GM23248 (cell line): ENCODE measurements around the gene ACVRL1. TPM values are rescaled to one million over a fixed set of nuclear protein-coding genes. Genes with fewer than 3 reads are reported as not detected.

ENCODE experiments used
- DNase-seq: peaks from one replicate; pipeline ENCODE4 v3.0.0-alpha.2; 2015
- H2AFZ ChIP-seq: fragments of 200-600 bp; sonication (generic); 2 replicates; pipeline ENCODE4 v1.6.1; 2016; ENCODE audit warnings: antibody characterized with exemption
- H3F3A ChIP-seq: fragments of 200-600 bp; sonication (generic); 2 replicates; pipeline ENCODE4 v1.6.1; 2016; ENCODE audit warnings: mild to moderate bottlenecking, antibody characterized with exemption, mixed run types; ENCODE audit not compliant: insufficient read depth
- H3K27ac ChIP-seq: fragments of 200-600 bp; sonication (generic); 2 replicates; pipeline ENCODE4 v1.5.1; 2016; ENCODE audit warnings: mild to moderate bottlenecking
- H3K27me3 ChIP-seq: fragments of 200-600 bp; sonication (generic); replicated peaks from 2 replicates; pipeline ENCODE4 v1.6.1; 2016; ENCODE audit warnings: mild to moderate bottlenecking; ENCODE audit not compliant: insufficient read depth
- H3K36me3 ChIP-seq: fragments of 200-600 bp; sonication (generic); 2 replicates; pipeline ENCODE4 v1.6.1; 2016; ENCODE audit warnings: low read depth, mild to moderate bottlenecking
- H3K4me1 ChIP-seq: fragments of 200-600 bp; sonication (generic); 2 replicates; pipeline ENCODE4 v1.6.1; 2016; ENCODE audit warnings: mild to moderate bottlenecking; ENCODE audit not compliant: insufficient read depth
- H3K4me2 ChIP-seq: fragments of 200-600 bp; sonication (generic); one replicate; pipeline ENCODE4 v1.6.1; 2016; ENCODE audit warnings: mild to moderate bottlenecking; ENCODE audit not compliant: unreplicated experiment
- H3K4me3 ChIP-seq: fragments of 200-600 bp; sonication (generic); 2 replicates; pipeline ENCODE4 v1.5.1; 2016; ENCODE audit warnings: mild to moderate bottlenecking
- H3K79me2 ChIP-seq: fragments of 200-600 bp; sonication (generic); 2 replicates; pipeline ENCODE4 v1.6.1; 2016; ENCODE audit warnings: mild to moderate bottlenecking; ENCODE audit not compliant: insufficient read depth
- H3K9ac ChIP-seq: fragments of 200-600 bp; sonication (generic); 2 replicates; pipeline ENCODE4 v1.6.1; 2016; ENCODE audit warnings: mild to moderate bottlenecking
- H3K9me2 ChIP-seq: fragments of 200-600 bp; sonication (generic); 2 replicates; pipeline ENCODE4 v1.6.1; 2016; ENCODE audit warnings: mixed run types, mild to moderate bottlenecking, moderate library complexity; ENCODE audit not compliant: insufficient read depth
- H3K9me3 ChIP-seq: fragments of 200-600 bp; sonication (generic); one replicate; pipeline ENCODE4 v1.6.1; 2017; ENCODE audit warnings: low read depth
- H4K20me1 ChIP-seq: fragments of 200-600 bp; sonication (generic); 2 replicates; pipeline ENCODE4 v1.6.0; 2016; ENCODE audit not compliant: insufficient read depth
- EZH2 ChIP-seq: fragments of 200-600 bp; sonication (generic); IDR thresholded peaks from 2 replicates; pipeline ENCODE4 v1.6.1; 2018; ENCODE audit warnings: antibody characterized with exemption, mild to moderate bottlenecking; ENCODE audit not compliant: insufficient read depth, poor library complexity, severe bottlenecking
- EZH2phosphoT487 ChIP-seq: fragments of 200-600 bp; sonication (generic); IDR thresholded peaks from 2 replicates; pipeline ENCODE4 v1.6.1; 2018; ENCODE audit warnings: antibody characterized with exemption, moderate library complexity, mild to moderate bottlenecking, low read depth; ENCODE audit not compliant: insufficient read depth
- WGBS, 2 experiments: methylation state at CpG; one replicate each; pipeline ENCODE4 v1.1.6; 2015 to 2017; ENCODE audit warnings: low lambda C conversion rate in 2 of 2, low coverage in 1 of 2; ENCODE audit errors: missing lambda C conversion rate in 2 of 2; 5-methylcytosine and 5-hydroxymethylcytosine counted together
- in situ Hi-C: fragments of 300-500 bp; cut with MboI; formaldehyde crosslinking; loops from 2 replicates; pipeline ENCODE4 v1.15.0; 2020
- polyA plus RNA-seq: library from polyadenylated mRNA; unstranded; fragments of >200 nt; fragmentation: Nextera tagmentation; extraction: Ambion mirVana; gene quantifications from 2 replicates; pipeline ENCODE4 v1.2.1, GENCODE V29; 2016
- total RNA-seq: library from RNA; depleted of rRNA; stranded (reverse); fragments of >200 nt; shearing (Covaris generic); gene quantifications from 2 replicates; pipeline ENCODE4 v1.2.3, GENCODE V29; 2014

ACVRL1 gene
- total and polyA plus RNA-seq, 2 experiments from 2014 or later: 19.1 to 114 TPM

GRCh38 chr12:51961834-51962233, 54.5 kb downstream of the ACVRL1 start:
- Histone ChIP-seq H3K36me3 (peaks cover 4% of the 10 kb centered on the region; the same call in 1 of the 2 replicates), H3K27ac (no peak overlapping the region), H4K20me1 (peaks cover 4% of the 10 kb centered on the region; the same call in 1 of the 2 replicates), H3K4me3 (no peak overlapping the region), H3K4me1 (peaks cover 16% of the 10 kb centered on the region), H3K79me2 (peaks cover 100% of the 10 kb centered on the region), H2AFZ (no peak overlapping the region), H3K4me2 (no peak overlapping the region), H3K9me2 (no peaks in the 10 kb centered on the region), H3F3A (no peaks in the 10 kb centered on the region), H3K9ac (no peak overlapping the region), H3K9me3 (no peaks in the 10 kb centered on the region), H3K27me3 (no peaks in the 10 kb centered on the region)
- DNase-seq: no peak
- no peak for TF ChIP-seq EZH2
- TF ChIP-seq EZH2phosphoT487: no peak
- in situ Hi-C loops: no loop called here
- WGBS, 2 experiments: 14 to 33% methylated on average over 1 of the region's 1 CpG

GRCh38 chr12:51962737-51963136, 55.4 kb downstream of the ACVRL1 start:
- peaks cover 4% of the 10 kb centered on the region; the same call in 1 of the 2 replicates for H4K20me1 ChIP-seq
- no peak for DNase-seq
- in situ Hi-C loops: no loop called here
- H3K4me2 ChIP-seq: no peak overlapping the region
- TF ChIP-seq EZH2phosphoT487: no peak
- no peak for TF ChIP-seq EZH2
- H3K4me1 ChIP-seq: peaks cover 14% of the 10 kb centered on the region
- no peaks in the 10 kb centered on the region for H3F3A ChIP-seq
- no peaks in the 10 kb centered on the region for H3K9me3 ChIP-seq
- no peak overlapping the region for H3K9ac ChIP-seq
- H3K36me3 ChIP-seq: peaks cover 4% of the 10 kb centered on the region; the same call in 1 of the 2 replicates
- WGBS, 2 experiments: 81 to 82% methylated on average over 3 of the region's 3 CpGs
- H2AFZ ChIP-seq: no peak overlapping the region
- H3K4me3 ChIP-seq: no peak overlapping the region
- no peak overlapping the region for H3K27ac ChIP-seq
- no peaks in the 10 kb centered on the region for H3K27me3 ChIP-seq
- H3K9me2 ChIP-seq: no peaks in the 10 kb centered on the region
- H3K79me2 ChIP-seq: peaks cover 100% of the 10 kb centered on the region

- 96 to 97% methylated on average over 4 of the region's 4 CpGs for WGBS, 2 experiments
- 0 out of 2 replicates have a peak, but pooled peaks cover 4% of the 10 kb centered on the region for H4K20me1 ChIP-seq
- peaks cover 11% of the 10 kb centered on the region for H3K4me1 ChIP-seq
- H3K4me3 ChIP-seq: no peak overlapping the region
- H2AFZ ChIP-seq: no peak overlapping the region
- no peak overlapping the region for H3K9ac ChIP-seq
- TF ChIP-seq EZH2phosphoT487: no peak
- no peak for TF ChIP-seq EZH2
- in situ Hi-C loops: no loop called here
- no peak overlapping the region for H3K4me2 ChIP-seq
- DNase-seq: no peak
- H3K9me3 ChIP-seq: no peaks in the 10 kb centered on the region
- no peaks in the 10 kb centered on the region for H3F3A ChIP-seq
- no peaks in the 10 kb centered on the region for H3K27me3 ChIP-seq
- peaks cover 4% of the 10 kb centered on the region; the same call in 1 of the 2 replicates for H3K36me3 ChIP-seq
- peaks cover 100% of the 10 kb centered on the region for H3K79me2 ChIP-seq
- H3K27ac ChIP-seq: no peak overlapping the region
- no peaks in the 10 kb centered on the region for H3K9me2 ChIP-seq
Measured at GRCh38 chr12:51963477-51963876, 56.2 kb downstream of the ACVRL1 start.

- H3F3A ChIP-seq: peaks cover 40% of the 10 kb centered on the region
- no peak for DNase-seq
- in situ Hi-C loops: no loop called here
- no peaks in the 10 kb centered on the region; the same call in 1 of the 2 replicates for H4K20me1 ChIP-seq
- H3K9me3 ChIP-seq: no peaks in the 10 kb centered on the region
- H3K27ac ChIP-seq: no peak overlapping the region
- H3K4me1 ChIP-seq: peaks cover 39% of the 10 kb centered on the region
- H3K4me2 ChIP-seq: no peak overlapping the region
- no peaks in the 10 kb centered on the region for H3K36me3 ChIP-seq
- H2AFZ ChIP-seq: no peak overlapping the region
- H3K9me2 ChIP-seq: no peaks in the 10 kb centered on the region
- H3K9ac ChIP-seq: no peak overlapping the region
- H3K4me3 ChIP-seq: no peak overlapping the region
- no peaks in the 10 kb centered on the region for H3K27me3 ChIP-seq
- TF ChIP-seq EZH2phosphoT487 (no peak), EZH2 (no peak)
- 96 to 98% methylated on average over 2 of the region's 2 CpGs for WGBS, 2 experiments
- peaks cover 88% of the 10 kb centered on the region for H3K79me2 ChIP-seq
Measured at GRCh38 chr12:51969643-51970042, 62.3 kb downstream of the ACVRL1 start.
